Activated CD8-positive, alpha-beta T cell treated with anti-CD3 and anti-CD28 coated beads for 36 hours (primary cell): ENCODE results near the gene SLAIN2. TPM values are rescaled to one million over a fixed set of nuclear protein-coding genes. Genes with fewer than 3 reads are reported as not detected.

Source experiments
- ATAC-seq: fragments of 200-7000 bp; cut with Tn5 transposase; one replicate; pipeline ENCODE4 v1.10.0; 2021; ENCODE audit warnings: mild to moderate bottlenecking, moderate library complexity
- CTCF ChIA-PET: fragments of 350-600 bp; sonication (Branson Sonifier 250); formaldehyde crosslinking; loops from one replicate; lab custom pipeline; 2021; ENCODE audit warnings: antibody characterized with exemption; lab: Charles Lee
- POLR2A ChIA-PET: fragments of 350-600 bp; sonication (Branson Sonifier 250); formaldehyde crosslinking; loops from one replicate; lab custom pipeline; 2021; ENCODE audit warnings: antibody characterized with exemption; lab: Charles Lee
- DNase-seq: peaks from one replicate; pipeline ENCODE4 v3.0.0-alpha.2; 2020
- H3K27ac Mint-ChIP-seq: one replicate; pipeline ENCODE4 v1.8.0; 2021; ENCODE audit warnings: mild to moderate bottlenecking, mixed read lengths
- H3K27me3 Mint-ChIP-seq: one replicate; pipeline ENCODE4 v1.8.0; 2021; ENCODE audit warnings: mixed read lengths
- H3K36me3 Mint-ChIP-seq: one replicate; pipeline ENCODE4 v1.8.0; 2021; ENCODE audit warnings: low read depth, mixed read lengths
- H3K4me1 Mint-ChIP-seq: one replicate; pipeline ENCODE4 v1.8.0; 2021; ENCODE audit warnings: low read depth, mixed read lengths
- H3K4me3 Mint-ChIP-seq: one replicate; pipeline ENCODE4 v1.8.0; 2021; ENCODE audit warnings: mild to moderate bottlenecking, moderate library complexity, mixed read lengths
- H3K9me3 Mint-ChIP-seq: one replicate; pipeline ENCODE4 v1.8.0; 2021; ENCODE audit warnings: mixed read lengths
- intact Hi-C: fragments of 100-400 bp; cut with micrococcal nuclease; formaldehyde crosslinking; loops from one replicate; pipeline ENCODE4 v1.10.0; 2022
- total RNA-seq, 2 experiments: library from RNA; stranded (reverse); gene quantifications; one replicate each; pipeline ENCODE4 v1.2.3, GENCODE V29; 2021
- TF ChIP-seq, protein P1 (sequence below): fragments of 200-600 bp; IDR thresholded peaks from one replicate; pipeline ENCODE4 v1.8.0; 2022; ENCODE audit warnings: antibody characterized with exemption, mild to moderate bottlenecking

The SLAIN2 gene
- total RNA-seq, 2 experiments from 2014 or later, result 48.6 to 53.2 TPM

DNA sequence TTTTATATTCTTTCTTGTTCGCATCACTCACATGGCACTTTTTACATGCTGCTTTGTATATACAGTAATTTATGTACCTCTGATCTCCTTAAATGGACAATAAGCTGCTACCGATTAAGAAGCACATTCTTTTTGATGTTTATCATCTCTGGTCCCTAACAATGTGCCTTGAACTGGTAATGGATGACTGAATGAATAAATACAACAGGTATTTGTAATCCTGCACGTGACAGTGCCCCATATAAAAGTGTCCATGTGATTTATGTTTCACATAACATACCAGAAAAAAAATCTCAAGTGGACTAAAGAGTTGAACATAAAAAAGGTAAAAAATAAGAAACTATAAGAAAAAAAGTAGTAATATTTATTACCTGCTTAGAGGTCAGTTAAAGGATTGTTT is 7.7 kb upstream of the SLAIN2 start:
- TF ChIP-seq, protein P1, sequence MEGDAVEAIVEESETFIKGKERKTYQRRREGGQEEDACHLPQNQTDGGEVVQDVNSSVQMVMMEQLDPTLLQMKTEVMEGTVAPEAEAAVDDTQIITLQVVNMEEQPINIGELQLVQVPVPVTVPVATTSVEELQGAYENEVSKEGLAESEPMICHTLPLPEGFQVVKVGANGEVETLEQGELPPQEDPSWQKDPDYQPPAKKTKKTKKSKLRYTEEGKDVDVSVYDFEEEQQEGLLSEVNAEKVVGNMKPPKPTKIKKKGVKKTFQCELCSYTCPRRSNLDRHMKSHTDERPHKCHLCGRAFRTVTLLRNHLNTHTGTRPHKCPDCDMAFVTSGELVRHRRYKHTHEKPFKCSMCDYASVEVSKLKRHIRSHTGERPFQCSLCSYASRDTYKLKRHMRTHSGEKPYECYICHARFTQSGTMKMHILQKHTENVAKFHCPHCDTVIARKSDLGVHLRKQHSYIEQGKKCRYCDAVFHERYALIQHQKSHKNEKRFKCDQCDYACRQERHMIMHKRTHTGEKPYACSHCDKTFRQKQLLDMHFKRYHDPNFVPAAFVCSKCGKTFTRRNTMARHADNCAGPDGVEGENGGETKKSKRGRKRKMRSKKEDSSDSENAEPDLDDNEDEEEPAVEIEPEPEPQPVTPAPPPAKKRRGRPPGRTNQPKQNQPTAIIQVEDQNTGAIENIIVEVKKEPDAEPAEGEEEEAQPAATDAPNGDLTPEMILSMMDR, result no peak
- Mint-ChIP-seq H3K27ac (no peak overlapping the region), H3K36me3 (no peaks in the 10 kb centered on the region), H3K4me3 (no peak overlapping the region), H3K27me3 (peaks cover 3% of the 10 kb centered on the region), H3K9me3 (no peaks in the 10 kb centered on the region), H3K4me1 (peaks cover 25% of the 10 kb centered on the region)
- POLR2A ChIA-PET, result interaction anchor here (1.2 kb wide), 1 partner anchor 8 kb away, joined by 3 read pairs; no protein-coding TSS in a partner anchor
- ATAC-seq (no peak), DNase-seq (no peak)
- intact Hi-C loops, result no loop called here
- CTCF ChIA-PET, result interaction anchor here (1.7 kb wide), 1 partner anchor 9 kb away, joined by 5 read pairs; no protein-coding TSS in a partner anchor

DNA sequence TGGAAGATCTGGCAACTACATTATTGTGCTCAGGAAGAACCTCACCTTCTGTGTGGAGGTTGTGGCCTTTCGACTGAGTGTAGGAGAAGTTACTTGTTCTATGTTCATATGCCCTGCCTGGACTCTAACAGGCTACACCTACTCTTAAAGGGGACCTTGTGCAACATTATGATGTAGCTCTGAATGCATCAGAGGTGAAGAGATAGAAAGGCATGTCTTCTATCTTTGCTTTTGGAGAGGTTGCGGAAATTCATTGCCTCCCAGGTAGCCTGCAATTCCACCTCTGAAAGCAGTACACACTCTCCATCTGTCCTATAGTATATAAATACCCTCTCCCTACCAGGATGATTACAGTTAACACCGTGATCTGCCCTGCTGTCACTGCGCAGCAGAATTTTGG is 7.1 kb upstream of the SLAIN2 start:
- ATAC-seq, result no peak
- H3K36me3 Mint-ChIP-seq, result no peaks in the 10 kb centered on the region
- TF ChIP-seq, protein P1, result no peak
- H3K4me1 Mint-ChIP-seq, result peaks cover 26% of the 10 kb centered on the region
- DNase-seq, result no peak
- no peak overlapping the region for H3K27ac Mint-ChIP-seq
- H3K27me3 Mint-ChIP-seq, result peaks cover 3% of the 10 kb centered on the region
- ChIA-PET POLR2A (interaction anchor here (0.6 kb wide), 1 partner anchor 9 kb away, joined by 3 read pairs; no protein-coding TSS in a partner anchor), CTCF (interaction anchor here (1.7 kb wide), 1 partner anchor 8 kb away, joined by 5 read pairs; no protein-coding TSS in a partner anchor)
- H3K4me3 Mint-ChIP-seq, result no peak overlapping the region
- intact Hi-C loops, result no loop called here
- H3K9me3 Mint-ChIP-seq, result no peaks in the 10 kb centered on the region

DNA sequence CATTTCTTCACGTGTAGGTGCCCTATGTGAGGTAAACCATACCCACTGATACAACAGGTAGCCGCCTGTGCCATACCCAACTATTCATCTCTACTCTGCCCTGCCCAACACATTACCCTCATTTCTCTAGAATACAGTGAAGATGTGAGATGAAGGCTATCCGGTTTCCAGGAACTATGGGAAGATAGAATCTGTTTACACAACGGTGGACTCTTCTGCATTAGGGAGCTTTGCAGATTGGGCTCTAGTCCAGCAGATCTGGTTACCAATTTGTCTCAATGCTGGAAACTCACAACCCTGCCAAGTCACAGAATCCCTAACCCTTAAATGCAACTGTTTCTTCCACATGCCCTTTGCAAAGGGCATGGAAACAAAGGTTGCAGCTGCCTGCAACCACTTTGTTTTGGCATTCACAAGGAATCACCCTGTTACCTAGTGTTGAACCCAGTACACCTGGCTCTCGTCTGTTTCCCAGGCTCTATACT is 6.4 kb upstream of the SLAIN2 start:
- Mint-ChIP-seq H3K27ac (no peak overlapping the region), H3K36me3 (no peaks in the 10 kb centered on the region), H3K27me3 (peaks cover 3% of the 10 kb centered on the region), H3K4me3 (no peak overlapping the region), H3K4me1 (peaks cover 25% of the 10 kb centered on the region), H3K9me3 (no peaks in the 10 kb centered on the region)
- intact Hi-C loops, result no loop called here
- CTCF ChIA-PET, result no interaction called here
- no peak for ATAC-seq
- DNase-seq, result no peak
- TF ChIP-seq, protein P1, result no peak
- POLR2A ChIA-PET, result interaction anchor here (0.6 kb wide), 1 partner anchor 10 kb away, joined by 3 read pairs; no protein-coding TSS in a partner anchor

GRCh38 chr4:48336146-48336870 is 5.0 kb upstream of the SLAIN2 start:
- H3K27ac Mint-ChIP-seq, result no peak overlapping the region
- ChIA-PET POLR2A (no interaction called here), CTCF (interaction anchor here (1.4 to 1.8 kb wide), 2 partner anchors 20 to 61 kb away, joined by 3 to 5 read pairs; no protein-coding TSS in a partner anchor)
- DNase-seq (no peak), ATAC-seq (no peak)
- no peak overlapping the region for H3K4me3 Mint-ChIP-seq
- H3K4me1 Mint-ChIP-seq, result peaks cover 26% of the 10 kb centered on the region
- H3K27me3 Mint-ChIP-seq, result peaks cover 2% of the 10 kb centered on the region
- H3K36me3 Mint-ChIP-seq, result no peaks in the 10 kb centered on the region
- H3K9me3 Mint-ChIP-seq, result no peaks in the 10 kb centered on the region
- intact Hi-C loops, result no loop called here
- TF ChIP-seq, protein P1, result no peak

DNA sequence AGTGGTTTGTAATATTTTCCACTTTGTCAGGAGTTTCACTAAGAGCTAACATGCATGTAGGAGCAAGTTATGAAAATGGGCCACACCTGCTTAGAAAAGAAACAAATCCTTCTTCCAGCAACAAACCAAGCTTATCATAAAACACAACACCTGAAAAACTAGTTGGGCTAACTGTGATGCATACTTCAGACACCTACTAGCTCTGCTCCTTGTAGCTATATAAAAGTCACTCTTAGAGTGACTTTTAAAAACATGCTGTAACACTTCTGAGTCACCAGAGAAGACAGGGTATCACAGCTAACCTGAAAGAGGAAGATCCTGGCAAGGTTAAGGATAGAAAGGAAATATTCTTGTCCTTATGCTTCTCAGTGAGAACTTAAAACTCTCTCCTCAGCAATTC is 3.6 kb upstream of the SLAIN2 start:
- POLR2A ChIA-PET, result no interaction called here
- TF ChIP-seq, protein P1, result no peak
- DNase-seq, result no peak
- Mint-ChIP-seq H3K4me1 (peaks cover 26% of the 10 kb centered on the region), H3K27me3 (peaks cover 2% of the 10 kb centered on the region), H3K36me3 (peaks cover 6% of the 10 kb centered on the region), H3K9me3 (no peaks in the 10 kb centered on the region), H3K4me3 (no peak overlapping the region), H3K27ac (peak overlapping the region; percentile 31)
- no peak for ATAC-seq
- intact Hi-C loops, result no loop called here
- CTCF ChIA-PET, result interaction anchor here (1.0 to 1.8 kb wide), 2 partner anchors 63 to 209 kb away, joined by 3 to 5 read pairs; no protein-coding TSS in a partner anchor
